Measurements from ENCODE around the gene SRI.
"Not testable (repeated sequence)": the region's sequence is repeated elsewhere in the genome, so short reads cannot be mapped to it uniquely, and the experiment has no call there.

SRI gene, protein sequence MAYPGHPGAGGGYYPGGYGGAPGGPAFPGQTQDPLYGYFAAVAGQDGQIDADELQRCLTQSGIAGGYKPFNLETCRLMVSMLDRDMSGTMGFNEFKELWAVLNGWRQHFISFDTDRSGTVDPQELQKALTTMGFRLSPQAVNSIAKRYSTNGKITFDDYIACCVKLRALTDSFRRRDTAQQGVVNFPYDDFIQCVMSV

DNA sequence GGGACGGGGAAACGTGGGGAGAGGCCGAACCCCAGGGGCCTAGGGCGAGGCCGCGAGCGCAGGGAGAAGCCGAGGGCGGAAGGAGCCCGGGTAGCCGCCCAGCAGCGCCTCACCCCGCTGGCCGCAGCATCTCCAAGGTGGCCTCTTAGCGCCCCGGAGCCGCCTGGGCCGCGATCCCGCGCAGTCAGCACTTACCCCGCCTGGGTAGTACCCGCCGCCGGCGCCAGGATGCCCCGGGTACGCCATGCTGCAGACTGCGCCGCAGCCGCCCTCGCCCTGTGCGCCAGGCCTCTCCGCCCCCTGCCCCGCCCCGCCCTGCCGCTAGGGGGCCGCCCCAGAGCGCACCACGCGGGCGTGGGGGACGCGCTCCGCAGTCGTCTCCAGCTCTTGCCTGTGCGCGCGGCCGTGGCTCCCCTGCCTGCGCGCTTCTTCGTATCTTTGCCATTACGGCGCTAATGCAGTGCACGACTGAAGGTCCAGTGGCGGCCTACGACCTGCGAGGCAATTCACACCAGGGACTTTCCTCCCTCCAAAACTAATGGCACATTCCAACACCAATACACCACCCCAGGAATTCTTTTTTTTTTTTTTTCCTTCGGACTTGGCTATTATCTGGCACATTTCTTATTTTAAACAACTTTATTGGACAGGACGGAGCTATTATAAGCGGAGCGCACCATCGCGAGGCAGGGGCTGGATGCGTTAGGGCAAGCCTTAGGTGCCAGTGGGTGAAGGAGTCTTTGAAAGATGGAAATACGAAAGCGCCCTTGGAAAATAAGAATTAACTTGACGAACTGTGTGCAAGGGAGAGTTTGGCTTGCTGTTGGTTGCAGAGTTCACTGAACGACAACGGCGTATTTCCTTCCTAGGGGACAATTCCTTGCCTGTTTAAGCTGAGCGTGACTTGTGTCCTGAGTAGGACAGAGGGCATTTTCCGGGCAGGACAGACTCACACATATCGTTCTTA, at the start of gene SRI:
Gene SRI, minus strand, starts transcription at position 258 of the 967 bp plus-strand sequence. Its CDS starts 12 bp downstream, at position 246.
- DNase-seq = peak; percentile 91

DNA sequence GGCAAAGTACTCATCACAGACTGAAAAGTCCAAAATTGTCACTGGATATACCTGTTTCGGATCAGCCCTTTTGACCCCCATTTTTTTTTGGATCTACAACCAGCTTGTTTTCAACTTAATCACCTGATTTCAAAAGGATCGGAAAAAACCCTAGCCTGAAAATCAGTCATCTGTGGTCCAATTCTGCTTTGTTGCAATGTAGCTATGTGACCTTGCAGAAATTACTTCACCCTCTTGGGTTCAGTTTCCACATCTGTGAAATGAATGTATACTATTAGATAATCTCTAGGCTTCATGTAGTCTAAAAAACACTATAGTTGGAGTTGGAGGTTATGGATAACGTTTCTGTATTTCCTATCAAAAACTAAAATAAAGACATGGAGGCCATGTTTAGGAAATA, 49.7 kb upstream of the SRI start:
- no peak for DNase-seq

DNA sequence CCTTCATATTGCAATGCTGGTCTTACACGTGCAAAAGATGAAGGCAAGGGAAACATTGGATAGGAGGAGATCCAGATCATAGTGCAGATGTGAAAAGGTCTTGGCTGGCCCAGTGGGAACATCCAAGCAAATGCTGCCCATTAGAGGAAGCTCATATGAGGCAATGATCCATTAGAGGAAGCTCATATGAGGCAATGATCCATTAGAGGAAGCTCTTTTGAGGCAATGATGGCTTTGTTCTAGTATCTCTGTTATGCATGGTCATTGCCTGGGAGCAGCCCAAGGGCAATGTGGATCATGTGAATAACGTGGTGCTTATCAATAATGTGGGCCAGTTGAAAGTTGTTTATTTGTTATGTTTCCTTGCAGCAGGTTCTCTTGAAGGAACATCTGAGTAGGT, 49.0 kb upstream of the SRI start:
- no peak for DNase-seq

DNA sequence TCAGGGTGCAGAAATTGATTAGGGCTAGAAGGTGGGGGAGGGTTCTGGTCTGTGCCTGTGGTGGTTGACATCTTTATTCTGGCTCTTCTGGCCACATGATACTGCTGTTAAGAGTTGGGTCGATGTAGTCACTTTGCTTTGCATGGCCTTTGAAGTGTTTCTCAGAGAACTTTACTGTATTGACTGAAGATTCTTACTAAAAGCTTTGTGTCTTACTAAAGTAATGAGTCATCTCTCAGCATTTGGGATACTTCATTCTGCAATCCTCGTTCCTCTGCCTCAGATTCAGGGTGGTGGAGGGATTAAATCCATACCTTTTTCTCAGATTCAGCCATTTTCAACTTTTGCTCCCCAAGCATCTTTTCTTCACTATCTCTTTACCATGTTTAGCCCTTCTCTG, 48.2 kb upstream of the SRI start:
- no peak for DNase-seq

DNA sequence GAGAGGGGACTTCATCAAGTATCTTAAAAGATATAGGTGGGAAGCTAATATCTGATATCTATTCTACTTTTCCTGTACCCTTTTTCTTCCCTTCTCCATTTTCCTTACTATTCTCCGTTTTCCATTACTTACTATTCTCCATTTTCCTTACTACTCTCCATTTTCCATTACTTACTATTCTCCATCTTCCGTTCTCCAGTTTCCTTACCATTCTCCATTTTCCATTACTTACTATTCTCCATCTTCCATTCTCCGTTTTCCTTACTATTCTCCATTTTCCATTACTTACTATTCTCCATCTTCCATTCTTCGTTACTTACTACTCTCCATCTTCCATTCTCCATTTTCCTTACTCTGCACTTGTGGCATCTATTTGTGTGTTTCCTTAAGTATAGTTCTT, 47.6 kb upstream of the SRI start:
- no peak for DNase-seq

DNA sequence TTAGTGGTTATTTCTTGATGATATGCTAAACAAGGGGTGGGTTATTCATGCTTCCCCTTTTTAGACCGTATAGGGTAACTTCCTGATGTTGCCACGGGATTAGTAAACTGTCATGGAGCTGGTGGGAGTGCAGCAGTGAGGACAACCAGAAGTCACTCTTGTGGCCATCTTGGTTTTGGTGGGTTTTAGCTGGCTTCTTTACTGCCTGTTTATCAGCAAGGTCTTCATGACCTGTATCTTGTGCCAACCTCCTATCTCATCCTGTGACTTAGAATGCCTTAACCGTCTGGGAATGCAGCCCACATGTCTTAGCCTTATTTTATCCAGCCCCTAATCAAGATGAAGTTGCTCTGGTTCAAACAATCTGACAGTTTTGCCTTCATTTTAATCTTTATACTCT, 45.1 kb upstream of the SRI start:
- DNase-seq = not testable (repeated sequence)

DNA sequence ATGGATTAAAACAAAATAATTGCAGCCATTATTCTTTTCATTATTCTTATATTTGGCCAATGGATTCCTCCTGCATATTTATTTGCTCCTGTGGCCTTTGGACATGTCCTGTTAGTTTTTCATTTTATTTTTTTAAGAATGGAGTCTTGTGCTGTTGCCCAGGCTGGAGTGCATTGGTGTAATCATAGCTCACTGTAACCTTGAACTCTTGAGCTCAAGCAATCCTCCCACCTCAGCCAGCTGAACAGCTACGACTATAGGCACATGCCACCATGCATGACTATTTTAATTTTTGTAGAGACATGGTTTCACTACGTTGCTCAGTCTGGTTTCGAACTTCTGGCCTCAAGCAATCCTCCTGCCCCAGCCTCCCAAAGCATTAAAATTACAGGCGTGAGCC, 42.7 kb upstream of the SRI start:
- DNase-seq = no peak

DNA sequence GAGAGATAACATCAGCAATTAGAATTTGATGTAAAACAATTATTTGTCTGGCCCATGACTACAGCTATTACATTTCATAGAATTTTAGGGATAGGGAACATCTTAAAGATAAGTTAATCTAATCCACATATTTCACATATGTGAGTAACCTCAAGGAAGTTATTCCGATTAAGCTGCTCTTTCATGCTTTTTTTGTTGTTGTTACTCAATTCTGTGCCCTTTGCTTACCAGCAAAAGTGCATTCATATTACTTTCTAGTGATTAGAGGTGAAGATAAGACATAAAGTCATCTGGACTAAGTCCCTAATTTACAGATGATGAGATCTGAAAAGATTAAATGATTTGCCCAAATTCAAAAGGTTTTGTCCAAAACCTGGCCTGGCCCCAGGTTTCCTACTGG, 40.9 kb upstream of the SRI start:
- DNase-seq = no peak

DNA sequence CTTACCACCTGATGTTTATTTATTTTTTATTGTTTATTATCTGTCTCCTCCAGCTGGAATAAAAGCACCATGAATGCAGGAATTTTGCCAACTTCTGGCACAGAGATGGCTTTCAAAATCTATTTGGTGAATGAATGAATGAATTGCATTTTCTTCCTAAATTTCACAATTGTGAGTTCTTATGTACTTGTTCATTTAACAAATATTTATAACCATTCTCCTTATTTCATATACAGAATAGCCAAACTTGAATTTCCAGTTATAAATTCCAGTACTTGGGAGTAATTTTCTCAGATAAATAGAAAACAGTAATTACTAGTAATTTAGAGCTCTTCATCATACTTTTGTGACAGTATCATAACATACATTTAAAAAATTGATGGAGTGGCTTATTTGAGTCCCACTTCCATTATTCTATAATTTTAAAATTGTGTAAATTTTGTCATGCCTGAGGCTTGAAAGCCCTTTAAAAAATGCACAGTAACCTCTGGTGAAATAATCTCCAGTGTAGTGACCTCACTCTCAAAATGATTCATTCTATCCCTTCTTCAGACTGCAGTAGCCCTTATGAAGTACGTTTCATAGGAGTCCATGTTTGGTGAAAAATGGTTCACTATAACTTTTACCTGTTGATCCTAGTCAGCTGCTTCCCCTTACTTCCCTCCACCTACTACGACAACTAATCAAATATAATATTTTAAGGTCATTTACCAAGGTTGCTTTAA, 40.0 kb upstream of the SRI start:
- no peak for DNase-seq

DNA sequence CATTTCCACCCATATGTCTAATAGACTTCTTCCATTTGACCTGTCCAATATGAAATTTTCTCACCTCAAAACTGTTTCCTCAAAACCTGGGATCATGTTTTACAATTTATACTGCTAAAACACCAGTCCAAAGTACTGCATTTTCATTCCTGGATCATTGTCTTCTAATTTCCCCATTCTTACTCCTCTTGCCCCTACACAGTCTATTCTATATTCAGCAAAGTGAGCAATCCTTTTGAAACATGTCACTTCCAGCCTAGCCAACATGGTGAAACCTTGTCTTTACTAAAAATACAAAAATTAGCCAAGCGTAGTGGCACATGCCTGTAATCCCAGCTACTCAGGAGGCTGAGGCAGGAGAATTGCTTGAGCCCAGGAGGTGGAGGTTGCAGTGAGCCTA, 38.5 kb upstream of the SRI start:
- not testable (repeated sequence) for DNase-seq

DNA sequence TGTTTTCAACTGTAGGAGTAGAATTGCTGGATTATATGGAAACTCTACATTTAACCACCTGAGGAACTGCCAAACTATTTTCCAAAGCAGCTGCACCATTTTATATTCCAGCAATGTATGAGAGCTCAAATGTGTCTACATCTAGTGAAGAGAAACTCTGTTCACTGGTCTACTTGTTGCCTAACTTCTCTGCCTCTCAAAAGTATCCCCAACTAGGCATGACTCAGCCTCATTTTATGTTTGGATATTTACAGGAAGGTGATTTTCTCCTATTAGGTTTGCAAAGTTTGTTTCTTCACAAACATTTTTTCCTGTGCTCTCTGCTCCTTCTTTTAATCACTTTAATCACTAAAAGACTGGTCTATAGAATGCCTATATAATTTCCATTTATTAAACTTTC, 37.1 kb upstream of the SRI start:
- DNase-seq = no peak

DNA sequence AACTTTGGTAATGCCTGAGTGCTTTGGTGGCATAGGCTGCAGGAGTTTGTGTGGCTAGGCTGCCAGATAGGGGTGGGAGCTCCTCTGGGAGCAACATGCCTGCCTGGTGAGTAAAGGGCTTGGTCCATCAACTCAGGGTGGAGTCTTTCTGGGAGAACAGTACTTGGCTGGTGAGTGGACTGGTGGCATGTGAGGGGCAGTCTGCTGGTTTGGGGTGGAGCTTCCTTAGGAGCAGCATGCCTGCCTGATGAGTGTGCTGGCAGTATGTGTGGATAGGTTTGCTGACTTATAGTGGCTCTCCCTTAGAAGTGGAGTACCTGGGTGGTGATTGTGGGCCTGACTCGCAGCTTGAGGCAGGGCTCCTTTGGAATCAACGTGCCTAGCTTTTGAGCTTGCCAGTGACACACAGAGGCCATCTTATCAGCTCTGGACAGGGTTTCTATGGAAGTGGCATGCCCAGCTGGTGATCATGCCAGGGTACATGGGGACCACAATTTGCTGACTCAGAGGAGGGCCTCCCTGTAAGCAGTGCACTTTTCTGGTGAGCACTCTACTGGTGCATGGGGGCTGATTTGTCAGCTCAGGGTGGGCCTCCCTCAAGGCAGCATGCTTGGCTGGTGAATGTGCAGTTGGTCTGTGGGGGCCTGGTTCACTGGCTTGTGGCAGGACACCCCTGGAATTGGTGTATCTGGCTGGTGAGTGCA, 35.0 kb upstream of the SRI start:
- no peak for DNase-seq

DNA sequence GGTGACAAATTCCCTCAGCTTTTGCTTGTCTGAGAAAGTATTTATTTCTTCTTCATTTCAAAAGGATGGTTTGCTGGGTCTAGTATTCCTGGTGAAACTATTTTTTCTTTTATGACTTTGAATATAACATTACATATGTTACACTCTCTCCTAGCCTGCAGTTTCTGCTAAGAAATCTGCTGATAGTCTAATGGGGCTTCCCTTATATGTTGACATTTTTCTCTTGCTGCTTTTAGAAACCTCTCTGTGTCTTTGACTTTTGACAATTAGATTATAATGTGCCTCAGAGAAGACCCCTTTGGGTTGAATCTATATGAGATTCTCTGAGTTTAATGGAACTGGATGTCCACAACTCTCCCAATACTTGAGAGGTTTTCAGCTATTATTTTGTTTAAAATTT, 33.8 kb upstream of the SRI start:
- no peak for DNase-seq

DNA sequence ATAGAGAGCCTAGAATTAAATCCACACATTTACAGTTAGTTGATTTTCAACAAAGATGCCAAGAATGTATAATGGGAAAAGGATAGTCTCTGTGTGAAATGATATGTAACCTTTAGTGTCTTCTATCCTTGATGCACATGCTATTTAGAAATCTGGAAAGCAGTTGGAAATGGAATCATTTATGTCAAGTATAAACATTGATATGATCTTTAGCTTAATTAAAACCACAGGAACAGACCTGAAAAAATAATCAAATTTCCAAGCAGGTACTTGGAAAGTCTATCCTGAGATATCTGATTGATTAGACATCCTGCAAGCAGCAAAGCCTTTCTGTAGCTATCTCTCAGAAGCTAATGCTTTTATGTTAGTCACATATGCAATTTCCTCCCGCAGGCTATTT, 24.4 kb upstream of the SRI start:
- no peak for DNase-seq

DNA sequence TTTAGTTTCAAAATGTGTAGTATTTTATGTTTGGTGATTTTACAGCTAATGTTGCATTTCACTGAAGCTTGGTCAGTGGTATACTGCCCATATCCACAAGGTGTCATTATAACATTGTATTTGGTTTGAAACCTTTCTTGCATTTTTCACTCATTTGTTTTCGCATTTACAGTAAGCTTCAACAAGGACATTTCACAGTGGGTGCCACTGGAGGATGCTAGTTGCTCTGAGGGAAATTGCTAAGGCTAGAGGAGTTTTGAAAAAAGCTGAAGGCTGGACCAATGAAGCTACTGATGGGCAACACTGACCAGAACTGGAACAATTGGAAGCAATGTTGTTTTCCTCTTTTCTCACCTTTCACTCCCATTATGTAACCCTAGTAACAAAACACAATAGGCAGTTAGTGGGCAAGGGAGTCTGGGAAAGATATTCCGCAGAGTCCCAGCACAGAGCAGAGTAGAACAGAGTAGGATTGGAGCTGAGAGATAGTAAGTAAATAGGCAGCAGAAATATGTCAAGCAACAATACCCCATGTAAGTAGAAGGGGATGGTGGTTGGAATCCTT, 23.6 kb upstream of the SRI start:
- no peak for DNase-seq

DNA sequence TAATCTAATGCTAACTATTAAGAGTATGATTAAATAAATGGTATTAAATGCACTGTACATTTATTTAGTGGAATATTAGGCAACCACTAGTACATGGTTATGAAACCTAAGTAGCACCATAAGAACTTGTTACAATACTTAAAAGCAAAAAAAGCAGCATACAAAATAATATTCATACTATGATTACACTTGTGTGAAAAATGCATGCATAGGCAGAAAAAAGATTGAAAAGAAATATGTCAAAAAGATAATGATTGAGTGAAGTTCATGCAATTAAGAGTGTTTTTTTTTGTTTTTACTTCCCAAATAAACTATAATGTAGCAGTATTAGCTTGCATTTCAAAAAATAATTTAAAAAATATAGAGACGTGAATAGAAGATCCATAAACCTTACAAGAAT, 20.0 kb upstream of the SRI start:
- no peak for DNase-seq

DNA sequence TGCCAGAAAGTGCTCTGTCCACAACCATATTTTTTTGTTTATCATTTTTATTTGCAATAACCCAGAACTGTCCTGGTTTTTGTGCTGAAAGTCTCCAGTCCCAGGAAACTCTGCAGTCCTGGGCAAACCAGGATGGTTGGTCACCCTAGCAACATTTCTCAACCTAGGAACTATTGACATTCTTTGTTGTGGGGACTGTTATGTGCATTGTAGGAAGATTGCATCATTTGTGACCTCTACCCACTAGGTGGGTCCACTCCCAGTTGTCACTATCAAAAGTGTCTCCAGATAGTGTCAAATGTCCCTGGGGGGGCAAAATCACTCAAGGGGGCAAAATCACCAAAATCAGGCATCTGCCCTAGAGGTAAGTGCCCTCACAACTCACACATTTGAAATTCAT, 14.0 kb upstream of the SRI start:
- DNase-seq = no peak

DNA sequence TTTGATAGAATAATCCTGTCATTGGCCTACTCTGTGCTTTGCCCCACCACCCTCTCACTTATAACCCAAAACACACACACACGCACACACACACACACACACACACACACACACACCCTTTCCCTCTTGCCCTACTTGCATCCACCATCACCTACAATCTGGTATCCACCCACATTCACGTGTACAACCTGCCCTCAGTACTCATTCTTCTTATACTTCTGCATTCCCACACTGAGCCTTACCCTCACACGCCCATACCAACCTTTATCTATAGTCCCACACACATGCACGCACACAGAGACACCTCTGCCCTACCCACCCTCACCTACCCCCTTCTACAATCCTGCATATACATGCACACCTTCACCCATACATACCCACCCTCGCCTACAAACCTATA, 10.8 kb upstream of the SRI start:
- no peak for DNase-seq

DNA sequence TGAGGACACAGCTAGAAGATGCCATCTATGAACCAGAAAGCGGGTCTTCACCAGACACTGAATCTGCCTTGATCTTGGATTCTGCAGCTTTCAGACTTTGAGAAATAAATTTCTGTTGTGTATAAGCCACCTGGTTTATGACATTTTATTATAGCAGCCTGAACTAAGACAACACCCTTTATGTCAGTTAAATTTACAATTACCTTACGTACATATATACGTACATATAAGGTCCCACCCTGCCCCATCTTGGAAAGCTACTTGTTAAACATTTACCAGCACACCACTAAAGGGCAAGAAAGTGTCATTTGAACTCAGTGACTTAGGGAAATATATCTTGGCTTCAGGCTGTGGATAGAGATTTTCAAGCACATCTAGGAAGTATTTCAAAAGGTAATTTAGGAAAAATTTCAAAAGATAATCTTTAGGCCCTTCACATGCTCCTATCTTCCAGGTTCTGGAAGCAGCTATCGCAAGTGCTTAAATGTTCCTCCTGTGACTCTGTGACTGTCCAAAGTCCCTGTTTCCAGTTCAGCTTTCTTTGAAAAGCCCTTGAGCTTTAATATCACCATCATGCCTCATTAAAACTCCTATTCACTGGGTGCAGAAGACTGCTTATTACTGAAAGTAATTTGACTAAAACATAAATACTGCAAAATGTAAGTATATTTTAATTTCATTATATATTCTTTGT, 9.6 kb upstream of the SRI start:
- DNase-seq = no peak

DNA sequence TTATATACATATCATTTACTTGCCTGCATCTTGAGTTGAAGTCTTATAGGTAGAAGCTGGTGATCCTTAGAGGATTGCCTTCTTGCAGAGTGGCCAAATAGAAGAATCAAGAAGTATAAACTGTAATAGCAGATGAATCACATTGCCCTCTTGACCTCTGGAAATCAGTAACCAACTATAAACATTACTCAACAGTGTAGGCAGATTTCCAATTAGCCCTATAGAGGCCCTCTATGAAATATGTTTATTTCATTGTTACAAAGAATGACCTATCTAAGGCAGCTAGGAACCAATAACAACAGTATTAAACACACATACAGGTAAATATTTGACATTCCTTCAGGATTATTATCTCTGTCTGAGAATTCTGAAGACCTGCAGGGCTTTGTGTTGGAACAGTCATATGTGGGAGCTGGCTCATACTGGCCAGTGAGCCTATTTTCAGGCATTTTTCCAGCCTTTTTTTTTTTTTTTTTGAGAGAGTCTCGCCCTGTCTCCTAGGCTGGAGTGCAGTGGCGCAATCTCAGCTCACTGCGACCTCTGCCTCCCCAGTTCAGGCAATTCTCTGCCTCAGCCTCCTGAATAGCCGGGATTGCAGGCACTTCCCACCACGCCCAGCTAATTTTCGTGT, 7.2 kb upstream of the SRI start:
- DNase-seq = no peak

DNA sequence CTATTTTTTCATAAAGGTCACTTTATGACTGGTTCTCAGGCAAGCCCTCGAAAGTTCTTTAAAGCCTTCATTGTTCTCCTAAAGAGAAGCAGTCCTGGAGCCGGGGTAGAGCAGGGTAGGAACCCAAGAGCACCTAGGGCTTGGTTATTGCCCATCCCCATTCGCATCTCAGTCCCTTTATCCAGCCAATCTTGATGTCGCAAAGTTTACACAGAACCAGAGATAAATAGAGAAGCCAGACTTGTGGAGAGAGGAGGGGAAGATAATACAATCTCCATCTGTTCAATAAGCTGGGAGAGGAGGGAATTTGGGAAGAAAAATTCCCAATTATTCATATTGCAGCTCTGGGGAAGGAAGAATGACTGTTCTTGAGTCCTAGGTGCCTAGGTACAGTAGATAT, 6.4 kb upstream of the SRI start:
- no peak for DNase-seq

All from stimulated activated CD4-positive, alpha-beta T cell treated with anti-CD3 and anti-CD28 coated beads, Interleukin-4, amount 100 ng/mL, for 1 hour (primary cell).